LHCN-M2 (cell line): ENCODE data around the gene CUL5. TPM values are rescaled to one million over a fixed set of nuclear protein-coding genes. Genes with fewer than 3 reads are reported as not detected.
A peak's percentile ranks its signal among the peaks of the same experiment; 100 is the strongest.

ENCODE experiments used
- DNase-seq: peaks from one replicate; pipeline ENCODE4 v3.0.0-alpha.2; 2012; ENCODE audit warnings: low read depth
- polyA plus RNA-seq: library from polyadenylated mRNA; unstranded; fragments of >200 nt; gene quantifications from one replicate; pipeline ENCODE4 v1.2.1, GENCODE V29; 2012; ENCODE audit warnings: missing spikeins
- total RNA-seq: library from RNA; depleted of rRNA; stranded (reverse); fragments of >200 nt; gene quantifications from 2 replicates; pipeline ENCODE4 v1.2.3, GENCODE V29; 2014; rRNA removed

The CUL5 gene
- total RNA-seq: 26.2 and 30.0 TPM in 2 replicates
- 6.8 TPM for polyA plus RNA-seq

DNA sequence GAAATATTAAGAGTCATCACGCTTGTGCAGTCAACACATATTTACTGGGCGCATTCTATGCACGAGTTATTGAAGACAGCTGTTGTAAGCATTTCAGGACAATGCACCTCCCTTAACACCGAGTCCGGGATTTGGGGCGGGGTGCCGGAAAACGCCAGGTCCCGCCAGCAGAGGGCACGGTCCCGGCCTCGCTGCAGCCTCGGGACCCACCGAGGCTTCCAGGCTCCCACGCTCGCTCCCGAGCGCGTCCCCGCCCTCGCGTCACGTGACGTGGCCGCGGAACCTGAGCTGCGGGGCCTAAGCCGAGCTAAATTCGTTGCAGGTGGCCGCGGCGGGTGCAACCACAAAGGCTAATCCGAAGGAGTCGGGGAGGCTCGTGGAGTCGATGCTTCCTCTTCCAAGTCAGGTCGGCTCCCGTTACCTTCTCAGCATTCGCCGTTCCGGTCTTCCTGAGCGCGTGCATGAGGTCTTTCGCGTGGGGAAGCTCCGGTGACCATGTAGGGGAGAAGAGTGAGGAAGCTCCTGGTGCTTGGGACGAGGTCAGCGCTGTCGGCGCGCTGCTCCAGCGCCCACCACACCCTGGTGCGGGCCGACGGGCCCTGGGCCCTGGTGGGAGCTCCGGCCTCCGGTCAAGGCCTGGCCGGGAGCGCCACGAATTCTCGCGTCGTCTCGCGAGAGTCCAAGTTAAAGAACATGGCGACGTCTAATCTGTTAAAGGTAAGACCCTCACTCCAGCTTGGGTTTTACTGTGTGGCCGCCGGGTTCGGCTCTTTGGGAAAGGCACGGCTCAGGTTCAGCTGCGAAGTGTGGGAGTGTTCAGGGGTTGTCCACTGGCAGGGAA lies at the start of gene CUL5:
CUL5 (plus strand) TSS at position 243 of the 841 bp plus-strand sequence; CDS start at position 694, 451 bp downstream.
- peak; percentile 93 for DNase-seq

DNA sequence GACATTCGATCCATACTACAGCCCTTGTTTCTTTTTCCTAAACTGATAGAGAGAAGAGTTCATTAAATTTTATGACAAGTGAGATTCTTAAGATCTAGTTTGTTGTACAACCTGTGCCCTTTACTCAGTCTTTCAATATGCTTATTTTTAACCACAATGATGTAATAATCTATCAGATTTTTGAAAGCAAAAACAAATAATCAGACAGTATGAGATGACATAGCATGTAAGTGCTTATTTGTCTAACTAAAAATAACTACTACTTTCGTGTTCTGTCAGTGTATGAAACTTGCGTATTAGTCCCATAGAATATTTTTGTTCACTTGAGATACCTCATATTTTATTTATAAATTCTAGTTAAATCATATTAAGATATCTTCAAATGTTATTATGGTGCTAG lies 47.2 kb upstream of the CUL5 start:
- no peak for DNase-seq

DNA sequence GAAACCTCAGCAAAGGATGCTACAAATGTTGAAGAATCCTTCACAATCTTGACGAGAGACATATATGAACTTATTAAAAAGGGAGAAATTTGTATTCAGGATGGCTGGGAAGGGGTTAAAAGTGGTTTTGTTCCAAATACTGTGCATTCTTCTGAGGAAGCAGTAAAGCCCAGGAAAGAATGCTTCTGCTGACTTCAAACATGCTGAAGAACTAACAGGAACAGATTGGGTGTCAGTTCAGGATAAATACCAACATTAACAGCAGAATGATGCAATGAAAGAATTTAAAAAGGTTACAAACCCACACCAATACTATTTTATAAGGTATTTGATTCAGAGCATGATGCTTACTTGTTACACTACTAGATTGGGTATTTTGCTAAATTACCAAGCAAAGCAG lies 46.5 kb upstream of the CUL5 start:
- no peak for DNase-seq

DNA sequence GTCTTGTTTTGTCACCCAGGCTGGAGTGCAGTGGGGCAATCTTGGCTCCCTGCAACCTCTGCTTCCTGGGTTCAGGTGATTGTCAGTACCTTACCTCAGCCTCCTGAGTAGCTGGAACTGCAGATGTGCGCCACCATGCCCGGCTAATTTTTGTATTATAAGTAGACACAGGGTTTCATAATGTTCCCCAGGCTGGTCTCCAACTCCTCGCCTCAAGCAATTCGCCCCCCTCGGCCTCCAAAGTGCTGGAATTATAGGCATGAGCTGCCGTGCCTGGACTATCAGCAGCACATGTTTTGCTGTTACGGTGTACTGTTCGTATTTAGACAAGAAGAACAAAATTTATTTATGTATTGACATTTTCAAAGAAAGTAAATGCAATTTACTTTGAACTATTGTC lies 45.6 kb upstream of the CUL5 start:
- DNase-seq: no peak

DNA sequence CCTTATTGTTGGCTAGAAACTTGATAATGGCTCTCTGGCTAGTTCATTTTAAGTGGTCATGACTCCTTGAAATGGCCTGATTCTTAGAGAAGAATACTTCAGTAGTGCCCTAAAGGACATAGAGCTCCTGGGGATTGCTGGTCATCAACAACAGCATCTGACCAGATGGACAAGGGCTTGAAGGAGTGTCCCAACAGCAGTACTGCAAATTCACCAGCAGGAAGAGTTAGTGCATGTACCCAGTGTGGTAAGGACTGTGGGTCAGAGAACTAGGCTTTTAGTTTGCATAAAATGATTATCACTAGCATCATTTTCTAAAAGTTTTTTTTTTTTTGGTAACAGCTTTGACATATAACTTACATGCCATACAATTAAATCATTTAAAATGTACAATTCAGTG lies 39.5 kb upstream of the CUL5 start:
- peak; percentile 8 for DNase-seq

DNA sequence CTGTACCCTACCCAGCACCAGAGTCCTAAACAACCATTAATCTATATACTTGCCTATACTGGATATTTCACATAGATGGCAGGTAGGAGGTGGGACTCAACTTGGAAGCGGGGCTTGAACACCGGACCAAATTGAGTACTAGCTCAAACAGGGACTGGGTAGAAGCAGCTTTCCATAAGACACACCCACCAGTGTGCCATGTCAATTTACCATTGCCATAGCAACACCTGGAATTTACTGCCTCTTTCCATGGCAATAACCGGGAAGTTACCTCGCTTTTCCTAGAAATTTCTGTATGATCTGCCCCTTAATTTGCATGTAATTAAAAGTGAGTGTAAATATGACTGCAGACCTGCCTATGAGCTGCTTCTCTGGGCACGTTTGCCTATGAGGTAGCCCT lies 38.6 kb upstream of the CUL5 start:
- DNase-seq: no peak

DNA sequence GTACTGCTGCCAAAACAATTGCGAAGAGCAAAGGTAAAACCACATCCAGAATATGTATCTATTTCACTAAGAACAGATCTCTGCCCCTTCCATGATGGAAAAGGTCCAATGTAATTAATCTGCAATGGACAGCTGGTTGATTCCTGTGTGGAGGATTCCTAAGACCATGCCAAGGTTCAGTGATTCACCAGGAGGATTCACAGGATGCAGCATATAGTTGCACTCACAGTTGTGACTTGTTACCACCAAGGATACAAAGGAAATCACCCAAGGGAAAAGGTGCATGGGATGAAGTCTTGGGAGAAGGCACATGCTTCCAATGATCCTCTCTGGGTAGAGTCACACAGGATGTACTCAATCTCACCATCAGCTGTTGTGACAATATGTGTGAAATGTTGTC lies 35.1 kb upstream of the CUL5 start:
- DNase-seq: peak; percentile 52

DNA sequence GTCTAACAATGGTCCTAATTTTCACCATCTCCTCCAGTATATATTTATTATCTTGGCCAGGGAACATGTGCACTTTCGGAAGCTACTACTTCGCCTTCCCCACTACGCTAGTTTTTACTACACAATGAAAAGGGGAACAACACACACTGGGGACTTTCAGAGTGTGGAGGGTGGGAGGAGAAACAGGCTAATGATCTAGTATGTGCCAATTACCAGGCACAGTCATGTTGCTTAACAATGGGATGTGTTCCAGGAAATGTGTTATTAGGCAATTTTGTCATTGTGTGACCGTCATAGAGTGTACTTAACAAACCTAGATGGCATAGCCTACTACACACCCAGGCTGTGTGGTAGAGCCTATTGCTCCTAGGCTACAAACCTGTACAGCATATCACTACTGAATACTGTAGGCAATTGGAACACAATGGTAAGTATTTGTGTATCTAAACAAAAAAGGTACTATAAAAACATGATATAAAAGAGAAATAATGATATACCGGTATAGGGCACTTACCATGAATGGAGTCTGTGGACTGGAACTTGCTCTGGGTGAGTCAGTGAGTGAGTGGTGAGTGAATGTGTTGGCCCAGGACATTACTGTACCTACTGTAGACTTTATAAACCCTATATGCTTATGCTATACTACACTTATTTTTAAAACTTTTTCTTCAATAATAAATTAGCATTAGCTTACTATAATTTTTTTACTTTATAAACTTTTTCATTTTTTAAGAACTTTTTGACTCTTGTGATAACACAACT lies 20.1 kb upstream of the CUL5 start:
- no peak for DNase-seq

DNA sequence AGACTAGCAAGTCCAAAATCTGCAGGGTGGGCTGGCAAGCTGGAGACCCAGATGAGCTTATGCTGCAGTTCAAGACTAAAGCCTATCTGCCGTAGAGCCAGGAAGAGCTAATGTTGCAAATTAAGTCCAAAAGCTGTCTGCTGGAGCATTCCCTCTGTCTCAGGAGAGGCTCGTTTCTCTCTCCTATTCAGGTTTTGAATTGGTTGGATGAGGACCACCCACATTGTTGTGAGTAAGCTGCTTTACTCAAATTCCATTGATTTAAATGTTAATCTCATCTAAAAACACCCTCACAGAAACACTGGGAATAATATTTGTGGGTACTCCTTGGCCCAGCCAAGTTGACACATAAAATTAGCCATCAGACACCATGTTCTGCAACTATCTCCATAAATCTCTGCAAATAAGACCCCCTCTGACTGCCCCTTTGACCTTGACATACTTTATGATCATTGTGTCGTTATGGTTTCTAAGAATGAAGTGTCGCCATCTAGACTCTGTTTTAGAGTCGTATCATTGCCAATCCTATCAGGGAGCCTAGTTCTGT lies 16.8 kb upstream of the CUL5 start:
- no peak for DNase-seq

DNA sequence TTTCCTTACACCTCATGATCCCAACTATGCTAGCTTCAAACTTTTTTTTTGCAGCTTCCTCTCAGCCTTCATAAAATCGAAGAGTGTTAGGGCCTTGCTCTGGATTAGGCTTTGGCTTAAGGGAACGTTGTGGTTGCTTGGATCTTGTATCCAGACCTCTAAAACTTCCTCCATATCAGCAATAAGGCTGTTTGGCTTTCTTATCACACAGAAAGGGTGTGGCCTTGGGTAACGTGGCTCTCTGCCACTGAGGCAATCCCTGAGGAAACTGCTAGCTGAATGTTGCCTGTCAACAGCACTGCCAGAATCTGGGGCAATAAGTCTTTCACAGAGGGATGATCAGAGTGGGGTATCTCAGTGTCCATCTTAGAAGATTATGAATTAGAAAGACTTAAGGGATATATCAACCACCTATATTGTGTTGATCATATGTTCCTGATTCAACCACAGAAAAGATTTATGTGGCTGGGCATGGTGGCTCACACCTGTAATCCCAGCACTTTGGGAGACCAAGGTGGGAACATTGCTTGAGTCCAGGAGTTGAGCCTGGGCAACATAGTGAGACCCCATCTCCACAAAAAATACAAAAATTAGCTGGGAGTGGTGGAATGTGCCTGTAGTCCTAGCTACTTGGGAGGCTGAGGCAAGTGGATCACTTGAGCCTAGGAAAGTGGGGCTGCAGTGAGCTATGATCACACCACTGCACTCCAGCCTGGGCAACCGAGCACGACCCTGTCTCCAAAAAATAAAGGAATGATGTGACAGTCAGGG lies 12.5 kb upstream of the CUL5 start:
- no peak for DNase-seq

DNA sequence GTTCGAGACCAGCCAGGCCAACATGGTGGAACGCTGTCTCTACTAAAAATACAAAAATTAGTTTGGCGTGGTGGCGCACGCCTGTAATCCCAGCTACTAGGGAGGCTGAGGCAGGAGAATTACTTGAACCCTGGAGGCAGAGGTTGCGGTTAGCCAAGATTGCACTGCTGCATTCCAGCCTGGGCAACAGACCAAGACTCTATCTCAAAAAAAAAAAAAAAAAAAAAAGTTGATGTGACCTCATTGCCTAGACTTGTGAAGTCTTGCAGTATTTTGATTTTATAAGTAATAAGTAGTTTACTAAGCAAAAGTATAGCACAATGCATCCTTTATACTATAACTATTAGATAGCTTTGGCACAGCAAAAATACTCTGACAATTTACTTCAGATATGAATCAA lies 9.9 kb upstream of the CUL5 start:
- DNase-seq: no peak

DNA sequence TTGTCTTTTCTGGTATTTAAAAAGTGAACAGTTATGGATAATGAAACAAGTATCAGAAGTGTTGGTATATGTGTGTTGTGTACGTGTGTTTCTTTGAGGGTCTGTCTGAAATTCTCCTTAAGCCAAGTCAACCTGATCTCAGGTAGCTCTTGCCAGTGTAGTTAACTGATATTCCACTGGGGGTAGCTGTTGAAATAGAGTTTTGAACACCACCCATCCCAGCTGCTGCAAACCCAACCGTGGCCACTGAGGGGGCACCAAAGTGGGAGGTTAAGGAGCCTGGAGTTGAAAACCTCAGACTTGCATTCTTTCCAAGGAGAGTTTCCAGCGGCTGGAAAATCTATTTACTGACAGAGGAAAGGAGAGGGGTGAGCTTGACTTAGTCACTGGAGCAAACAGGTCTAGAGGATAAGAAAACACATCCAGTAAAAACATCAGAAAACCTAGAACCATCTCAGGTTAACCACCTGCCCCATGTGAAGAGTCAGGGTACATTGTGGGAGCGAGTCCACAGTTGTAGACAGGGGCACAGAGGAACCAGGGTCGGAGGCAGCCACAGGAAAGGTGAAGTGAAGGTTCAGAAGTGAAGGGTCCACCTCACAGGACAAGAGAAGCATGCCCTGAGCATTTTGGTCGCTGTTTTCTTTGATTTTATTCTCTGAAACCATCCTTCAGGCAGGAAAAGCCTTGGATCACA lies 8.8 kb upstream of the CUL5 start:
- peak; percentile 36 for DNase-seq

DNA sequence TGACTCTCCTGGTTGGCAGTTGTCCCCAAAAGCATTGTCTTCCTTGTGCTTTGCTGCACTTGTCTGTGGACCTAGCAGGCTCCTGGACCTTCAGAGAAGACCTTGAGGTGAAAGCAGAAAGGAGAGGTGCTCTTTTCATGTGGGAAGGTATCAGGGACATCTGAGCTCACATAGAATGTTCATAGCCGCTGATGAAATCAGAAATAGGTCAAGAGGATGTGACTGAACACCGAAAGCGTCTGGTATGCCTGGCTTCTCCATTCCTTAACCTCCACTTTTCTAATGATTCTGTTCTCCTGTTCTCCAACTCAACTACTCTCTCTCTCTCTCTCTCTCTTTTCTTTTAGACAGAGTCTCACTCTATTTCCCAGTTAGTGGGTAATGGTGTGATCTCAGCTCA lies 6.2 kb upstream of the CUL5 start:
- DNase-seq: no peak

DNA sequence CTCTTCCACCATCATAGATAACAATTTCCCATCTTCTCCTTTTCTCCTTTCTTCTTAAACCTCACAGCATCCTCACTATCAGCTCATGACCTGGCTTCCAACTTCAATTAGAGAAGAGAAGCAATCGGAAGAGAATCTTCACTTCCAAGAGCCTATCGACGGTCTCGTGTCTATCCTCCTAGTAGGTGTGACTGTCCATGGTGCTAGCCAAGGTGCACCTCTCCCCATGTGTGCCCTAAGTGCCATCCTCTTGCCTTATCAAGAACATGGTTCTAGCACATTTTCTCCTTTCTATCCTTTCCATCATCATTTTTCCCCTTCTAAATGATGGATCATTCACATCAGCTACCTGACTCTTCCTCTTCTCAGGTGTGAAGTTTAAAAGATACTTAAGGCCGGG lies 5.1 kb upstream of the CUL5 start:
- DNase-seq: no peak

DNA sequence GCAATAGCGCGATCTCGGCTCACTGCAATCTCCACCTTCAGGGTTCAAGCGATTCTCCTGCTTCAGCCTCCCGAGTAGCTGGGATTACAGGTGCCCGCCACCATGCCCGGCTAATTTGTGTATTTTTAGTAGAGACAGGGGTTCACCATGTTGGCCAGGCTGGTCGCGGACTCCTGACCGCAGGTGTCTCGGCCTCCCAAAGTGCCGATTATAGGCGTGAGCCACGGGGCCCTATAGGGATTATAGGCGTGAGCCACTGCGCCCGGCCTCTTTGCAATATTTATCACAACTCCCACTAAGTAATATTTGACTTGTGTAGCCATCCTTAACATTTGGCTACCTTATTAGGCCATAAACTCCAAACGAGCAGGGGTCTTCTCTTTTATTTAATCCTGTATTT lies 879 bp upstream of the CUL5 start:
- DNase-seq: no peak

DNA sequence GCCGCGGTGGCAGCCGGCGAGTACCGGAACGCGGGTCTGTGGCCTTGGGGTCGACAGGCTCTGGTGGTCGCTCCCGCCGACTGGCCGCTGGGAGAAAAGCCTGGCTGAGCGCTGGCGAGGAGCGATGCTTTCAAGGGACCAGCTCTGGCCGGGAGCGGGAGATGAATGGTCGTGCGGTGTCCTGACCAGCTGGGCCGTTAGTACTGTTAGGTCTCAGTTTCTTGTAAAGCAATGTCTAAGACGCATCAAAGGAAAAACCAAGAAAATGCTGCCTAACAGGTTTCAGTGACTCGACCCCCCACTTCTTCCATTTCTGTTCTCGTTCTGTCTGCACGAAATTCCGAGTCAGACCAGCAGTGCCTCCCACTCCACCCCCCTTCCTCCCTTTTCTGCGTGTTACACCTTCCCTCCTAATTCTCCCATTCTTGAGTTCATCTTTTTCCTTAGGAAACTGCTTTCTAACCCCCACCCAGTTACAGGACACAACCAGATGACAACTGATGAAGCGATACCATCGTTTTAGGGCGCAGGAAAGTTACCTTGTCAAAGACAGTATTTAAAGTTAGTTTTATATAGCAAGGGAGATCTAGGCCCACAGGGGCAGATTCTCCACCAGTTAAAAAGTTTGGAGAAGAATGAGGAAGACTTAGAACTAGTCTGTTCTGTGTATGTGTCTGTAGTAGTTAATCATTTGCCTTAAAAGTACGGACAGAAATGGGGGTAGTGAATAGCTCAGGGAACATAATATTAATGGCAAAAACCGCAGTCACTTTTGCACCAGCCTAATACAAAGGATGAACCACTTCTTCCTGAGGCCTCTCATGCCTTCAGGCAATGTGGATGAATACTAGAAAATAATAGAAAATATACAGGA lies 1.0 kb downstream of the CUL5 start:
- no peak for DNase-seq

DNA sequence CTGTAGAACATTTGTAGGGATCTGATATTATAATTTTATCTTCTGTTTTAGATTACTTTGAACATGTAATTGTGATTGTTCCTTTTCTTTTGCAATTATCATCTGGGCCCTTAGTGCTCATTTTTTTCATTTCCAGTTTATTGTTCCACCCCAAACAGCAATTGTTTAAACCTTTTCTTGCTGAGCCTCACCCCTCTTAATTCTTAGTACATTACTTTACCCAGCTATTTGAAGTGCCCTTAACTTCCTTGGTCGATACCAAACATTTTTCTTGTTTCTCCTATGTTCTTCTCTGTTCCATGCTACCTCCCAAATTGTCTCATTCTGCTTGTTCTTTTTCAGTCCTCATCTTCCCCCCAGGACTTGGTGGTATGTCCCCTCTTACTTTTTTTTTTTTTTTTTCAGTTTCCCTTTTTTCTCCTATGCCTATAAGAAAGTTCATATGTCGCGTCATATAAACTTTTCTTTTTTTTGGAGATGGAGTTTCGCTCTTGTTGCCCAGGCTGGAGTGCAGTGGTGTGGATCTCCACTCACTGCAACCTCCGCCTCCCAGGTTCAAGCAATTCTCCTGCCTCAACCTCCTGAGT lies 3.5 kb downstream of the CUL5 start:
- no peak for DNase-seq

DNA sequence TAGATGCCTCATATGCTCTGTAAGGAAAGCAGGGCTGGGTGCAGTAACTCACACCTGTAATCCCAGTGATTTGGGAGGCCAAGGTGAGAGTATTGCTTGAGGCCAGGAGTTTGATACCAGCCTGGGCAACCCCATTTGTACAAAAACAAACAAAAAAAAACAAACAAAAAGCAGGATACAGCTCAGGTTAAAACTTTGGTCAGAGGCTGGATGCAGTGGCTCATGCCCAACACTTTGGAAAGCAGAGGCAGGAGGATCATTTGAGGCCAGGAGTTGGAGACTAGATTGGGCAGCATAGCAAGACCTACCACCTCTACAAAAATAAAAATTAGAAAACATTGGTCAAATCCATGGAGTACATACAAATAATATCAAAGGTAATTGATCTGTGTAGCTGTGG lies 7.9 kb downstream of the CUL5 start:
- no peak for DNase-seq

DNA sequence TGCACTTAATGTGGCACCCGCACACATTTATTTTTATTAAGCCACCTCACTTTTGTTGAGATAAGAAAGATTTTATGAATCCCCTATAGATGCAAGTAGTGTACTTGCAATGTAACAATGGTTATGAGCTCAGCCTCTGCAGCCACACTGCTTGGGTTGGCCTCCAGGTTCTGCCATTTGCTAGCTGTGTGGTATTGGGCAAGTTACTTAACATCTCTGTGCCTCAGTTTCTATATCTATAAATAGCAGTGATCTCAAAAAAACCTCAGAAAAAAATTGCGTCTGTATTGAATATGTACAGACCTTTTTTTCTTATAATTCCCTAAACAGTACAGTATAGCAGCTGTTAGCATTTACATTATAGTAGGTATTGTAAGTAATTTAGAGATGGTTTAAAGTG lies 10.0 kb downstream of the CUL5 start:
- no peak for DNase-seq
